Measurements from ENCODE around the gene CPD. TPM values are rescaled to one million over a fixed set of nuclear protein-coding genes. Genes with fewer than 3 reads are reported as not detected.

Gene CPD
- total and polyA plus RNA-seq, 2 of the 13 experiments (the other 11 are each of a cell fraction or from before 2014, with no cell fraction given) = 46.1 to 72.3 TPM

- Histone ChIP-seq H3K4me3 (replicated peaks in 1 of 3; ENCODE audit: insufficient read depth in 1 of 3, low read depth in 2 of 3, low read length in 3 of 3) (no peak overlapping the region), H2AFZ (ENCODE audit: low read length) (no peak overlapping the region), H4K20me1 (ENCODE audit: insufficient read depth, low read length) (0 out of 2 replicates have a peak, but pooled peaks cover 2% of the 10 kb centered on the region), H3K36me3 (replicated peaks in 1 of 2; ENCODE audit: control insufficient read depth in 1 of 2, insufficient read depth in 2 of 2, low read length in 2 of 2) (peaks cover 0 to 3% of the 10 kb centered on the region in 2 experiments; a peak in 1 of 5 replicates), H3K4me1 (ENCODE audit: insufficient read depth, low read length) (peaks cover 28% of the 10 kb centered on the region), H3K9me3 (ENCODE audit: low read length) (no peaks in the 10 kb centered on the region), H3K79me2 (ENCODE audit: insufficient read depth, low read length) (peaks cover 26% of the 10 kb centered on the region), H3K9ac (ENCODE audit: insufficient read depth, low read depth, low read length) (no peak overlapping the region), H3K27ac (ENCODE audit: extremely low read length, insufficient read depth, low read length) (no peak overlapping the region), H3K27me3 (ENCODE audit: control insufficient read depth in 1 of 2, insufficient read depth in 2 of 2, low read length in 2 of 2) (no peaks in the 10 kb centered on the region), H3K4me2 (ENCODE audit: low read depth, low read length) (no peak overlapping the region)
- FAIRE-seq (no peak), ATAC-seq (no peak), DNase-seq (ENCODE audit: low spot score) (no peak)
- BruUV-seq (replicated peaks) = no TSS peak
- TF ChIP-seq ZNF883 (CRISPR knock-in tag; IDR thresholded peaks at IDR 0.05; ENCODE audit: not compliant biosample characterization) (no peak), SP140L (CRISPR knock-in tag; IDR thresholded peaks at IDR 0.05; ENCODE audit: borderline replicate concordance) (no peak), SNAPC4 (CRISPR knock-in tag; IDR thresholded peaks at IDR 0.05) (no peak)
- ChIA-PET CTCF (ENCODE audit: low intra/inter-chr PET ratio, low total read pairs) (no interaction called here), POLR2A (no interaction called here)
- intact Hi-C loops (cut with micrococcal nuclease; ENCODE audit: unreplicated experiment) = loop anchor here (5.0 kb wide), 1 partner anchor 33 kb away; no protein-coding TSS in a partner anchor
- in situ Hi-C loops (cut with HindIII; ENCODE audit: extremely low pct_ligation_motif_present, low pct_unique_long_range_greater_than_20kb) = no loop called here
Observed at GRCh38 chr17:30415491-30415890, 36.8 kb downstream of the CPD start.
